Breast epithelium (tissue), 4 donors: ENCODE measurements around the gene TBL3. TPM values are rescaled to one million over a fixed set of nuclear protein-coding genes. Genes with fewer than 3 reads are reported as not detected.

Source experiments
- DNase-seq, 2 donors: peaks; one replicate each; pipeline ENCODE4 v3.0.0-alpha.2; 2019; ENCODE audit warnings: low spot score in 2 of 2
- H3K27ac ChIP-seq, 2 donors: fragments of 200-600 bp; sonication (generic) in 1 of 2; one replicate each; pipeline ENCODE4 v1.5.1; 2016 to 2019; ENCODE audit warnings: mild to moderate bottlenecking in 1 of 2
- H3K27me3 ChIP-seq, 2 donors: fragments of 200-600 bp; sonication (generic) in 1 of 2; one replicate each; pipeline versions ENCODE4 v1.5.1 to v1.6.0; 2017 to 2019; ENCODE audit warnings: control low read depth in 1 of 2, mild to moderate bottlenecking in 1 of 2
- H3K36me3 ChIP-seq: fragments of 200-600 bp; one replicate; pipeline ENCODE4 v1.5.1; 2019
- H3K4me1 ChIP-seq, 2 donors: fragments of 200-600 bp; sonication (generic); one replicate each; pipeline ENCODE4 v1.5.1; 2016 to 2019; ENCODE audit warnings: control low read depth in 1 of 2
- H3K4me3 ChIP-seq, 3 donors: fragments of 200-600 bp; sonication (generic); 1 replicate in 2 of 3; 2 replicates in 1 of 3; pipeline ENCODE4 v1.5.1; 2016 to 2019; ENCODE audit warnings: mild to moderate bottlenecking in 3 of 3, moderate library complexity in 2 of 3
- H3K9me3 ChIP-seq, 2 donors: fragments of 200-600 bp; sonication (generic) in 1 of 2; one replicate each; pipeline ENCODE4 v1.5.1; 2016 to 2019; ENCODE audit warnings: control low read depth in 1 of 2
- POLR2A ChIP-seq: fragments of 450-650 bp; IDR thresholded peaks from one replicate; pipeline ENCODE4 v1.6.1; 2016; ENCODE audit warnings: antibody characterized with exemption, mild to moderate bottlenecking, moderate library complexity
- POLR2AphosphoS5 ChIP-seq, 3 donors: sonication (generic); formaldehyde crosslinking; IDR thresholded peaks; one replicate each; pipeline ENCODE4 v1.6.1; 2017; ENCODE audit warnings: antibody characterized with exemption in 3 of 3
- intact Hi-C: fragments of 100-400 bp; cut with DNase I; formaldehyde crosslinking; loops from one replicate; pipeline ENCODE4 v1.15.1; 2023; ENCODE audit warnings: low total_unique reads
- total RNA-seq, 3 donors: library from RNA; depleted of rRNA; stranded (reverse); fragments of >200 nt; gene quantifications; one replicate each; pipeline ENCODE4 v1.1.0, GENCODE V29; 2016
- TF ChIP-seq, protein P1 (sequence below), 3 donors: fragments of 450-650 bp; IDR thresholded peaks; one replicate each; pipeline ENCODE4 v1.5.1; 2016 to 2017; ENCODE audit warnings: antibody characterized with exemption in 3 of 3, mild to moderate bottlenecking in 3 of 3, moderate library complexity in 3 of 3

TBL3 gene
- total RNA-seq, 3 donors from 2014 or later: 32.9 to 42.3 (median 33.1) TPM

DNA sequence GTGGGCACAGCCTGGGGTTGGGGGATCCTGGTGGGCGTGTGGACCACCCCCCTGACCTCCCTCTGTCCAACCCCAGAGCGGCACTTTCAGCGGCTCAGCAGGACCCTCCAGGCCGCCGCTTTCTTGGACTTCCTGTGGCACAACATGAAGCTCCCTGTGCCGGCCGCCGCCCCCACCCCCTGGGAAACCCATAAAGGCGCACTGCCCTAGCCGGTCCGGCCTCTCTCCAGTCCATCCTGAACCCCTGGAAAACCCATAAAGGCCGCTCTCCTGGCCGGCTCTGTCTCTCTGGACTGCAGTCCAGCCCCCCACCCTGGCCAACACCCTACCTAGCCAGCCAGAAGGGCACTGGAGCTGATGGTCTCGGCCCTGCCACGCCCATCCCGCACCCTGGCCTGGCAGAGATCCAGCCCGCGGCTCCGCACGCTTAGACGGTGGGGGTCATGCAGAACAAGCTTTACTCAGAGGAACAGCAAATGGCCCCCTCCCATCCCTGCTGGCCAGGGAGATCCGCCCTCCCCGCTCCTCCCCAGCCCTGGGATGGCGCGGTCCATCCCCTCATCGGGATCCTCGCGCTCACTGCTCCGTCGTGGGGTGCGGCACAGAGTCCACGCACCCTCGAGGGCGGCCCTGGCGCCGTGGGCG lies 6.7 kb downstream of the TBL3 start:
- Histone ChIP-seq H3K36me3 (peaks cover 10% of the 10 kb centered on the region), H3K27ac (peak overlapping the region; percentile 38 to 51), H3K4me3 (peak overlapping the region in 2 of 3 donors; percentile 36 to 60), H3K27me3 (peaks cover 0 to 14% of the 10 kb centered on the region in 2 donors), H3K9me3 (no peaks in the 10 kb centered on the region), H3K4me1 (peaks cover 0 to 4% of the 10 kb centered on the region in 2 donors)
- DNase-seq: no peak
- TF ChIP-seq, protein P1, sequence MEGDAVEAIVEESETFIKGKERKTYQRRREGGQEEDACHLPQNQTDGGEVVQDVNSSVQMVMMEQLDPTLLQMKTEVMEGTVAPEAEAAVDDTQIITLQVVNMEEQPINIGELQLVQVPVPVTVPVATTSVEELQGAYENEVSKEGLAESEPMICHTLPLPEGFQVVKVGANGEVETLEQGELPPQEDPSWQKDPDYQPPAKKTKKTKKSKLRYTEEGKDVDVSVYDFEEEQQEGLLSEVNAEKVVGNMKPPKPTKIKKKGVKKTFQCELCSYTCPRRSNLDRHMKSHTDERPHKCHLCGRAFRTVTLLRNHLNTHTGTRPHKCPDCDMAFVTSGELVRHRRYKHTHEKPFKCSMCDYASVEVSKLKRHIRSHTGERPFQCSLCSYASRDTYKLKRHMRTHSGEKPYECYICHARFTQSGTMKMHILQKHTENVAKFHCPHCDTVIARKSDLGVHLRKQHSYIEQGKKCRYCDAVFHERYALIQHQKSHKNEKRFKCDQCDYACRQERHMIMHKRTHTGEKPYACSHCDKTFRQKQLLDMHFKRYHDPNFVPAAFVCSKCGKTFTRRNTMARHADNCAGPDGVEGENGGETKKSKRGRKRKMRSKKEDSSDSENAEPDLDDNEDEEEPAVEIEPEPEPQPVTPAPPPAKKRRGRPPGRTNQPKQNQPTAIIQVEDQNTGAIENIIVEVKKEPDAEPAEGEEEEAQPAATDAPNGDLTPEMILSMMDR (IDR thresholded peaks at IDR 0.05): no peak
- TF ChIP-seq POLR2AphosphoS5 (IDR thresholded peaks at IDR 0.05) (no peak), POLR2A (no peak)
- intact Hi-C loops: no loop called here

DNA sequence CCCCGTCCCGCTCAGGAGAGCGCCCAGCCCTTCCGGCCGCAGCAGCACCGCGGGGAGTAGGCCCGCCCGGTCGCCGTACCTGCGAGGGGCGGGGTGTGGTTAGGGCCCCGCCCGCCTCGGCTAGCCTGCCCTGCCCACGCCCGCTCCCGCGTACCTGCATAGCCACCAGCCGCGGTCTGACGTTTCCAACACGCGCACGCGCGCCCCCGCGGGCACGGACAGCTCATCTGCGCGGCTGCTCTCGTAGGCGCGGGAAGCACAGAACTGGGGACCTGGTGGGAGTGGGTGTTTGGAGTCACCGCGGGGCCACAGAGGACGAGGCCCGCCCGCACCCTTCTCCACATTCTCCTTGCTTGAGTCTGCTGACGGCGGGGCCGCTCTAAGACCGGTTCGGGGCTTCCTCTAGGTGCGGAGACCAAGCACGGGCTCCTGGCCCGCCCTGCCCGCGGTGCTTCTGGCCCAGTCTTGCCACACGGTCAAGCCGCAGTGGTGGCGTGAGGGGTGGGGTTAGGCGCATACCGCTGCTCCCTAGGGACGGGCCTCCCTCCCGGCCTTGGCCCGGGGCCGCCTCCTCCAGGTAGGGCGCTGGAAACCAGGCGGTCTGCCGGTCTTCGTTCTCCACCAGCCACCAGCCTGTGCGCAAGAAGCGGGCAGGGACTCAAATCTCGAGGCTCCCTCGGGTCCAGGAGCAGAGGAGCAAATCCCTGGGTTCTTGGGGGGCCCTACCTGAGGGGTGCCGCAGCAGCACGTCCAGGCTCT lies 7.6 kb downstream of the TBL3 start:
- Histone ChIP-seq H3K36me3 (peaks cover 10% of the 10 kb centered on the region), H3K4me3 (peak overlapping the region in 2 of 3 donors; percentile 36 to 60), H3K9me3 (no peaks in the 10 kb centered on the region), H3K27ac (peak overlapping the region; percentile 38 to 51), H3K27me3 (peaks cover 0 to 14% of the 10 kb centered on the region in 2 donors), H3K4me1 (peaks cover 0 to 5% of the 10 kb centered on the region in 2 donors)
- DNase-seq: peak in 1 of 2 donors; percentile 84
- TF ChIP-seq POLR2AphosphoS5 (IDR thresholded peaks at IDR 0.05) (no peak), POLR2A (no peak)
- TF ChIP-seq, protein P1 (IDR thresholded peaks at IDR 0.05): no peak
- intact Hi-C loops: no loop called here

DNA sequence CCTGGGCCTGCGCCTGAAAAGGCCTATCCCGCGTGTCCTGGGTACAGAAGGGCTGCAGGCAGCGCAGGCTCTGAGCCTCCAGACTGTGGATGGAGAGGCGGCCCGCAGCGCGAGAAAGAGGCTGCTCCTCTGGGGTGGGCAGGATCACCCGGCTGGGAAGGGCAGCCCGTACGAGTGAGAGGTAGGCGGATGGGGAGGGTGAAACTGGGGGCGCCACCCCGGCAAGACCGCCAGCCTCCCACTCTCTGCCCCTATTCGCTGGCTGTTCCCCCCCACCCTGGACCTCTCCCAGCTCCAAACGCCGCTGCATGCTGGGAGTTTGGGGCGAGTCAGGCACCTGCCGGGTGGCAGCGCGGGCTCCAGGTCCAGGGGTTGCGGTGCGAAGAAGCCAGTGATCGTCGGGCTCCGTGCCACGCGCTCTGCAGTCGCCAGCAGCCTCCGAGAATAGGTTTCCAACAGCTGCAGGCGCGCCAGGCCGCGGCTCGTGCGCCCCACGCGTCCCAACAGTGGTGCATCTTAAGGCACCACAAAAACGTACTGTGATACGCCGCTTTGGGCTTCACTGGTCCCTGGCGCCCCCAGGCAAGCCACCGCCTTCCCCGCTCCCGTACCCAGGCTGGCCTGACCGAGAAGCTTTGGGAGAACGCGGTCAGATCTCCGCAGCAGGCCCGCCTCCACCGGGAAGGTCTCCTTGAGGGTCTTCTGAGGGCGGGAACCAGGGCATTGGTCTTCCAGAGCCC lies 8.3 kb downstream of the TBL3 start:
- H3K4me1 ChIP-seq: peaks cover 5 to 12% of the 10 kb centered on the region in 2 donors
- intact Hi-C loops: no loop called here
- H3K9me3 ChIP-seq: no peaks in the 10 kb centered on the region
- H3K27me3 ChIP-seq: peaks cover 0 to 14% of the 10 kb centered on the region in 2 donors
- DNase-seq: no peak
- H3K36me3 ChIP-seq: peaks cover 6% of the 10 kb centered on the region
- H3K4me3 ChIP-seq: peak overlapping the region in 2 of 3 donors; percentile 36 to 60
- no peak overlapping the region for H3K27ac ChIP-seq
- no peak for TF ChIP-seq POLR2A
- no peak for TF ChIP-seq POLR2AphosphoS5 (IDR thresholded peaks at IDR 0.05)
- TF ChIP-seq, protein P1 (IDR thresholded peaks at IDR 0.05): no peak

DNA sequence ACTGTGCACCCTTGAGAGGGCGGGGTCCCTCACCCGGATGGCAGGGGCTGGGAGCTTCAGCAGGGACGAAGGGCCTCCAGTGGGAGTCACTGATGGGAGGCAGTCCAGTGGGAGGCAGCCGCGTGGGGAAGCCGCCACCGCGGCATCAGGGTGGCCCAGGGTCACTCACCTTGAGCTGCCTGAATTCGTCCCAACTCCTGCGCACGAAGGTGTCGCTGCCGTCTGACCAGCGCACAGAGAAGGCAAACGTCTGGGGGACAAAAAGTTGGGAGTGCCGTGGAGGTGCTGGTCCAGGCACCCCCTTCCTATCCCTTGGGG lies 8.9 kb downstream of the TBL3 start:
- Histone ChIP-seq H3K4me3 (no peak overlapping the region), H3K4me1 (peaks cover 8 to 14% of the 10 kb centered on the region in 2 donors), H3K36me3 (peaks cover 6% of the 10 kb centered on the region), H3K9me3 (no peaks in the 10 kb centered on the region), H3K27me3 (peaks cover 0 to 14% of the 10 kb centered on the region in 2 donors), H3K27ac (no peak overlapping the region)
- TF ChIP-seq, protein P1 (IDR thresholded peaks at IDR 0.05): no peak
- TF ChIP-seq POLR2A (no peak), POLR2AphosphoS5 (IDR thresholded peaks at IDR 0.05) (no peak)
- DNase-seq: no peak
- intact Hi-C loops: no loop called here
